Activated naive CD8-positive, alpha-beta T cell treated with anti-CD3 and anti-CD28 coated beads for 36 hours (primary cell): ENCODE data around the gene POLR1E. TPM values are rescaled to one million over a fixed set of nuclear protein-coding genes. Genes with fewer than 3 reads are reported as not detected.
"Not testable (repeated sequence)": the region's sequence is repeated elsewhere in the genome, so short reads cannot be mapped to it uniquely, and the experiment has no call there.

Source experiments
- DNase-seq: peaks from one replicate; pipeline ENCODE4 v3.0.0; 2021
- H3K27ac Mint-ChIP-seq: one replicate; pipeline ENCODE4 v1.8.0; 2022; ENCODE audit warnings: mild to moderate bottlenecking, moderate library complexity, mixed read lengths
- H3K27me3 Mint-ChIP-seq: one replicate; pipeline ENCODE4 v1.8.0; 2022; ENCODE audit warnings: mild to moderate bottlenecking, mixed read lengths
- H3K36me3 Mint-ChIP-seq: one replicate; pipeline ENCODE4 v1.8.0; 2021; ENCODE audit warnings: mild to moderate bottlenecking, mixed read lengths
- H3K4me1 Mint-ChIP-seq: one replicate; pipeline ENCODE4 v1.8.0; 2021; ENCODE audit warnings: mixed read lengths
- H3K4me3 Mint-ChIP-seq: one replicate; pipeline ENCODE4 v1.8.0; 2022; ENCODE audit warnings: mild to moderate bottlenecking, moderate library complexity, mixed read lengths
- H3K9me3 Mint-ChIP-seq: one replicate; pipeline ENCODE4 v1.8.0; 2022; ENCODE audit warnings: mixed read lengths
- total RNA-seq, 2 experiments: library from RNA; stranded (reverse); gene quantifications; one replicate each; pipeline ENCODE4 v1.2.3, GENCODE V29; 2021

The POLR1E gene
- total RNA-seq, 2 experiments from 2014 or later, result 78.7 to 79.8 TPM

DNA sequence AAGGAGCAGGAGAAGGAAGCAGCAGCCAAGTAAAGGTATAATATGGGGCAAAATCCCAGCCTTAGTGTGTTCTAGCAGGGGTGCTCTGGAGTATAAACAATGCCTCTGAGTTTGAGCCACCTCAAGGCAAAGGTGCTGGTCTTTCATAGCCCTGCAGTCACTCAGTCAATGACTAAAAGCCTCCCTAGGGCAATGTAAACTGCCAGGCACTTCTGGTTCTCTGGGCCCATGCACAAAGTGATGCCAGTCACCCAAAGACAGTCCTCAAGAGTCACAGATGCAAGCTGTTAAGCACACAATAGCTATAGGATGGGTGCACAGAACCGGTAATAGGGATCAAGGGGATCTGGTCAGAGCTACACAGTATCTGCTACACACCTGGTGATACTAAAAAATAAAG lies 33.1 kb upstream of the POLR1E start:
- Mint-ChIP-seq H3K9me3 (no peaks in the 10 kb centered on the region), H3K4me1 (peaks cover 42% of the 10 kb centered on the region), H3K27me3 (no peaks in the 10 kb centered on the region), H3K4me3 (no peak overlapping the region), H3K36me3 (peaks cover 16% of the 10 kb centered on the region), H3K27ac (no peak overlapping the region)
- DNase-seq, result no peak

GRCh38 chr9:37453827-37454226 lies 31.9 kb upstream of the POLR1E start:
- Mint-ChIP-seq H3K4me1 (peaks cover 45% of the 10 kb centered on the region), H3K27me3 (no peaks in the 10 kb centered on the region), H3K9me3 (no peaks in the 10 kb centered on the region), H3K27ac (no peak overlapping the region), H3K4me3 (no peak overlapping the region), H3K36me3 (peaks cover 16% of the 10 kb centered on the region)
- DNase-seq, result no peak

- H3K9me3 Mint-ChIP-seq, result no peaks in the 10 kb centered on the region
- H3K27me3 Mint-ChIP-seq, result no peaks in the 10 kb centered on the region
- DNase-seq, result no peak
- H3K4me3 Mint-ChIP-seq, result no peak overlapping the region
- H3K4me1 Mint-ChIP-seq, result peaks cover 45% of the 10 kb centered on the region
- no peak overlapping the region for H3K27ac Mint-ChIP-seq
- peaks cover 16% of the 10 kb centered on the region for H3K36me3 Mint-ChIP-seq
These were observed 31.5 kb upstream of the POLR1E start for GRCh38 chr9:37454238-37454637.

DNA sequence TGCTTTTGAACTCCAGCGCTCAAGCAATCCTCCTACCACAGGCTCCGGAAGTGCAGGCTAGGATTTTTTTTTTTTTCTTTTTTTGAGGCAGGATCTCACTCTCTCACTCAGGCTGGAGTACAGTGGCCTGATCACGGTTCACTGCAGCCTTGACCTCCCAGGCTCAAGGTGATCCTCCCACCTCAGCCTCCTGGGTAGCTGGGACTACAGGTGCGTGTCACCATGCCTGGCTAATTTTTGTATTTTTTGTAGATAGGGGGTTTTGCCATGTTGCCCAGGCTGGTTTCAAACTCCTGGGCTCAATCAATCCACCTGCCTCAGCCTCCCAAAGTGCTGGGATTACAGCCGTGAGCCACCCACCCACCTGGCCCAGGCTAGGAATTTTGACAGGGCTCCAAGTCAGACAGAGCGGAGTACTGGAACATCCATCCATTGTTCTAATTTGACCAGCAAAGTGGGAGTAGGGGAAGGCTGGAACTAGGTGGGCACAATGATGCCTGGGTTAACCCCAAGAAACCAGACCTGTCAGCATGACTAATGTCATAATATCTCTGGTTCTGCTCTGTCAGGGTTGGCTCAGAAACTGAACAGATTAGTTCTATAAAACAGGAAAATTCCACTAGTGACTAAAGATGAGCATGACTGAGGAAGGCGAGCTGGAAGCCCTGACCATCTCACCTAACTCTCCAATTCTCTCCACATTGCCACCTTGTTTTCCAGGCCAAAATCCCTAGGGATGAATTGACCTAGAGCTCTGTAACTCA lies 29.7 kb upstream of the POLR1E start:
- Mint-ChIP-seq H3K36me3 (peaks cover 12% of the 10 kb centered on the region), H3K27me3 (no peaks in the 10 kb centered on the region), H3K4me1 (peaks cover 44% of the 10 kb centered on the region), H3K4me3 (no peak overlapping the region), H3K27ac (no peak overlapping the region), H3K9me3 (no peaks in the 10 kb centered on the region)
- DNase-seq, result no peak

DNA sequence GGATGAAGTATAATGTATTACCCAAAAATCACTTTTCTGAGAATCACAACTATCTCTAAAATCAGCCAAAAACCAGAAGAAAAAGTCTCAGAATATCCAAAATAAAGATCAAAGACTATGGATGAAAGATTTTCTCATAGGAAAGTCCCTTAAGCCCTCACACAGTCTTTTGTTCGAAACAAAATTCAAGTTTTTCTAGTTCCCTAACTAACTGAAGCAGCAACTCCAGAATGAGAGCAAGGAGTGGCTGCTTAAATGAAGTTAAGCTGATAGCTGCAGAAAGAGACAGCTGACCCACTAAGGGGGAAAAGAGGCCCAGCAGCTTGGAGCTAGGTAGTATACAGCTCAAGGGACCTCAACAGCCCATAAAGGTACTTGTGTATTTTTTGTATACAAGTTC lies 28.9 kb upstream of the POLR1E start:
- no peak for DNase-seq
- peaks cover 44% of the 10 kb centered on the region for H3K4me1 Mint-ChIP-seq
- H3K9me3 Mint-ChIP-seq, result no peaks in the 10 kb centered on the region
- H3K27me3 Mint-ChIP-seq, result no peaks in the 10 kb centered on the region
- no peak overlapping the region for H3K4me3 Mint-ChIP-seq
- H3K36me3 Mint-ChIP-seq, result peaks cover 12% of the 10 kb centered on the region
- no peak overlapping the region for H3K27ac Mint-ChIP-seq

GRCh38 chr9:37464006-37464405 lies 21.7 kb upstream of the POLR1E start:
- no peaks in the 10 kb centered on the region for H3K27me3 Mint-ChIP-seq
- peak overlapping the region; percentile 98 for H3K27ac Mint-ChIP-seq
- peaks cover 12% of the 10 kb centered on the region for H3K36me3 Mint-ChIP-seq
- DNase-seq, result no peak
- peaks cover 32% of the 10 kb centered on the region for H3K4me1 Mint-ChIP-seq
- peak overlapping the region; percentile 97 for H3K4me3 Mint-ChIP-seq
- H3K9me3 Mint-ChIP-seq, result no peaks in the 10 kb centered on the region

GRCh38 chr9:37464426-37465248 lies 21.1 kb upstream of the POLR1E start:
- H3K36me3 Mint-ChIP-seq, result peaks cover 12% of the 10 kb centered on the region
- H3K9me3 Mint-ChIP-seq, result no peaks in the 10 kb centered on the region
- peak; percentile 93 for DNase-seq
- H3K4me1 Mint-ChIP-seq, result peaks cover 32% of the 10 kb centered on the region
- peak overlapping the region; percentile 97 for H3K4me3 Mint-ChIP-seq
- H3K27ac Mint-ChIP-seq, result peak overlapping the region; percentile 98
- no peaks in the 10 kb centered on the region for H3K27me3 Mint-ChIP-seq

- peak within 1 kb of the TSS; percentile 98 for H3K27ac Mint-ChIP-seq
- no peaks in the 10 kb centered on the region for H3K9me3 Mint-ChIP-seq
- H3K4me1 Mint-ChIP-seq, result peaks cover 32% of the 10 kb centered on the region
- no peaks in the 10 kb centered on the region for H3K27me3 Mint-ChIP-seq
- DNase-seq, result peak; percentile 99
- H3K4me3 Mint-ChIP-seq, result peak within 1 kb of the TSS; percentile 97
- H3K36me3 Mint-ChIP-seq, result peaks cover 12% of the 10 kb centered on the region
These were observed 20.3 kb upstream of the POLR1E start, which contains the start of gene ZBTB5 for GRCh38 chr9:37465249-37466036. ZBTB5 (minus strand) TSS chr9:37465450; CDS start chr9:37442551, 22,899 bp downstream.

GRCh38 chr9:37466037-37466709 lies 19.6 kb upstream of the POLR1E start:
- Mint-ChIP-seq H3K4me1 (peaks cover 29% of the 10 kb centered on the region), H3K27me3 (no peaks in the 10 kb centered on the region), H3K36me3 (peaks cover 12% of the 10 kb centered on the region), H3K4me3 (peak overlapping the region; percentile 97), H3K9me3 (no peaks in the 10 kb centered on the region), H3K27ac (peak overlapping the region; percentile 98)
- peak; percentile 30 for DNase-seq

GRCh38 chr9:37467530-37467929 lies 18.2 kb upstream of the POLR1E start:
- H3K27ac Mint-ChIP-seq, H3K9me3 Mint-ChIP-seq, H3K4me3 Mint-ChIP-seq, H3K36me3 Mint-ChIP-seq, DNase-seq, H3K27me3 Mint-ChIP-seq: not testable (repeated sequence)
- H3K4me1 Mint-ChIP-seq, result peaks cover 31% of the 10 kb centered on the region

- H3K9me3 Mint-ChIP-seq, result peaks cover 2% of the 10 kb centered on the region
- H3K27me3 Mint-ChIP-seq, result no peaks in the 10 kb centered on the region
- DNase-seq, result no peak
- no peak overlapping the region for H3K27ac Mint-ChIP-seq
- peaks cover 6% of the 10 kb centered on the region for H3K36me3 Mint-ChIP-seq
- H3K4me3 Mint-ChIP-seq, result no peak overlapping the region
- peaks cover 21% of the 10 kb centered on the region for H3K4me1 Mint-ChIP-seq
These were observed 17.1 kb upstream of the POLR1E start for GRCh38 chr9:37468620-37469019.

GRCh38 chr9:37471942-37472684 lies 13.6 kb upstream of the POLR1E start:
- Mint-ChIP-seq H3K4me3 (peak overlapping the region; percentile 66), H3K36me3 (peaks cover 4% of the 10 kb centered on the region), H3K4me1 (peaks cover 6% of the 10 kb centered on the region), H3K27me3 (peaks cover 10% of the 10 kb centered on the region), H3K9me3 (peaks cover 9% of the 10 kb centered on the region), H3K27ac (peak overlapping the region; percentile 58)
- DNase-seq, result no peak

GRCh38 chr9:37473982-37474381 lies 11.8 kb upstream of the POLR1E start:
- H3K9me3 Mint-ChIP-seq, H3K27ac Mint-ChIP-seq, H3K4me3 Mint-ChIP-seq, DNase-seq, H3K4me1 Mint-ChIP-seq, H3K36me3 Mint-ChIP-seq: not testable (repeated sequence)
- H3K27me3 Mint-ChIP-seq, result peaks cover 25% of the 10 kb centered on the region

GRCh38 chr9:37474438-37474837 lies 11.3 kb upstream of the POLR1E start:
- H3K27me3 Mint-ChIP-seq, result peaks cover 25% of the 10 kb centered on the region
- DNase-seq, result no peak
- peaks cover 4% of the 10 kb centered on the region for H3K36me3 Mint-ChIP-seq
- H3K4me1 Mint-ChIP-seq, result peaks cover 6% of the 10 kb centered on the region
- no peak overlapping the region for H3K4me3 Mint-ChIP-seq
- H3K9me3 Mint-ChIP-seq, result peaks cover 9% of the 10 kb centered on the region
- no peak overlapping the region for H3K27ac Mint-ChIP-seq
